Cardiac septum (tissue), 1 donor: ENCODE measurements around the gene GNL2. TPM values are rescaled to one million over a fixed set of nuclear protein-coding genes. Genes with fewer than 3 reads are reported as not detected.

ENCODE experiments used
- DNase-seq: peaks from one replicate; pipeline ENCODE4 v3.0.0-alpha.2; 2020; ENCODE audit warnings: low spot score
- intact Hi-C: fragments of 100-400 bp; cut with DNase I; formaldehyde crosslinking; loops from one replicate; pipeline ENCODE4 v1.14.0; 2022
- long read RNA-seq: library from polyadenylated mRNA; unstranded; transcript quantifications from one replicate; pipeline ENCODE4 v2.0.0, GENCODE V29; 2021
- total RNA-seq: library from RNA; stranded (reverse); fragmentation: NEBNext Ultra II Directional; extraction: Animal tissue kit (Norgen Biotek cat#: 25700); gene quantifications from one replicate; pipeline ENCODE4 v1.2.1, GENCODE V29; 2021
- donor health status: DM: no; HTN: no; CAD: no.

Gene GNL2
- 24.1 TPM for total RNA-seq
- long read RNA-seq, transcript GNL2-201 (16 exons, 2,334 nt): major isoform, 16 of 20 reads
- long read RNA-seq, partial matches to known transcripts: 3 of 20 reads
- long read RNA-seq, other reads (novel, unspliced or antisense): 1 of 20 reads

DNA sequence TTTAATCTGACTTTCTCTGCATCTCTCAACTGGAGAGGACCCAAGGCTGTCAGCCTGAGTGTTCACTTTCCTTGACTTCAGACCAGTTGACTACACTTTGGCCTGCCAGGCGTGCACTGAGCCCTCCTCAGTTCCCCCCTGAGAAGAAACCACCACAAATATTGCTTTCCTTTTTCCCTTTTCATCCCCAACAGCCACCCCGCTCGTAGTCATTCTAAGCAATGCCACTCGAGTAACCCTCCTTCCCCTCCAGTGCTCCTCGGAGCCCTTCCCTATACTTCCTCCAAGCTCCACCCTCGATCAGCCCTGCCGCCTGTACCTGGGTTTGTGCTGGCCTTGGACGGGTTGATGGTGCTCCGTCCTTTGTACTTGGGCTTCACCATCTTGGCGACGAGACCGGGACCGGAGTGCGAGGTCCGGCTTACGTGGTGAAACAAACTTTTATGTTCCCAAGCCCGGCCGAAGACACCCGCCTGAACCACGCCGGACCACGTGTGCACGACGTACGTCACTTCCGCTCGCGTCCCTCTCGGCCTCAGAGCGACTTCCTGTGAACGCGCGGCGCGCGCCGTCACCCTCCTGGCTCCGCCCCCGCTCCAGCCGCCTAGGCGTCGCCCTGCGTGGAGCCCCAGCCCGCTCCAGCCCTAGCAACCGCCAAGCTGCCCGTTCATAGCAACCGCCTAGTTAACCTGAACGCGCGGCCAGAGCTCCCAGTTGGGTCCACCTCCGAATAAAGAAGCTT, at the start of gene GNL2:
TSS of gene GNL2 (minus strand) at position 498 of the 742 bp plus-strand sequence. CDS start at position 383, 115 bp downstream.
- intact Hi-C loops: loop anchor here (1.0 to 10.0 kb wide), 3 partner anchors 41 to 452 kb away; partner anchors contain the start of genes C1orf122, POU3F1, SNIP1 and YRDC

DNA sequence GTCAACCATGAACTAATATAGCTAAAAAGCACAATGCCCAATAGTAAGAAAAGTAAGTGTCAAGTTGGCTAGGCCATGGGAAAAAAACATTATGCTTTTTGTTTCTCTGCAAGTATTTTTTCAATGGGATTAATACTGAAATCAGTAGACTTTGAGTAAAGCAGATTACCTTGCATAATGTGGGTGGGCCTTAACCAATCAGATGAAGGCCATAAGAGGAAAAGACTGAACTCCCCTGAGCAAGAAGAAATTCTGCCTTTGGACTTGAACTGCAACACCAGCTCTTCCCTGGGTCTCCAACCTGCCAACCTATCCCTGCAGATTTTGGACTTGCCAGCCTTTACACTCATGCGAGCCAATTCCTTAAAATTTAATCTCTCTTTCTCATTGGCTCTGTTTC, 45.3 kb upstream of the GNL2 start:
- intact Hi-C loops: no loop called here
- DNase-seq: no peak

More for the DNA sequence above, at the start of gene GNL2:
- peak; percentile 98 for DNase-seq

DNA sequence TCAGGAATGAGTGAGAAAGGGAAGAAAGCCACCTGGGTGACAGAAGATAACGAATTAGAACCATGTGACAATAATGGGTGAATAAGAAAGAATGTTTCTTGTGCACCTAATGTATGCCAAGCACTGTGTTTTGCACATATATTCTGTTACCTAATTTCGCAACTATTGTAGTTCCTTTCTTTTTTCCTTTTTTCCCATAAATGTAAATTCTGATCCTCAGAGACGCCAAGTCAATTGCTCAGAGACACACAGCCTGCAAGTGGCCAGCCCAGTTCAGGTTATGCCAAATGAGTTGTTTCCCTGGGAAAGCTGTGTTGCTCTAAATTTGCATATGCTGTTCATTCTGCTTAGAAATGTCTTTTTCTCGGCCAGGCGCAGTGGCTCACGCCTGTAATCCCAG, 40.7 kb upstream of the GNL2 start:
- no peak for DNase-seq
- intact Hi-C loops: no loop called here

DNA sequence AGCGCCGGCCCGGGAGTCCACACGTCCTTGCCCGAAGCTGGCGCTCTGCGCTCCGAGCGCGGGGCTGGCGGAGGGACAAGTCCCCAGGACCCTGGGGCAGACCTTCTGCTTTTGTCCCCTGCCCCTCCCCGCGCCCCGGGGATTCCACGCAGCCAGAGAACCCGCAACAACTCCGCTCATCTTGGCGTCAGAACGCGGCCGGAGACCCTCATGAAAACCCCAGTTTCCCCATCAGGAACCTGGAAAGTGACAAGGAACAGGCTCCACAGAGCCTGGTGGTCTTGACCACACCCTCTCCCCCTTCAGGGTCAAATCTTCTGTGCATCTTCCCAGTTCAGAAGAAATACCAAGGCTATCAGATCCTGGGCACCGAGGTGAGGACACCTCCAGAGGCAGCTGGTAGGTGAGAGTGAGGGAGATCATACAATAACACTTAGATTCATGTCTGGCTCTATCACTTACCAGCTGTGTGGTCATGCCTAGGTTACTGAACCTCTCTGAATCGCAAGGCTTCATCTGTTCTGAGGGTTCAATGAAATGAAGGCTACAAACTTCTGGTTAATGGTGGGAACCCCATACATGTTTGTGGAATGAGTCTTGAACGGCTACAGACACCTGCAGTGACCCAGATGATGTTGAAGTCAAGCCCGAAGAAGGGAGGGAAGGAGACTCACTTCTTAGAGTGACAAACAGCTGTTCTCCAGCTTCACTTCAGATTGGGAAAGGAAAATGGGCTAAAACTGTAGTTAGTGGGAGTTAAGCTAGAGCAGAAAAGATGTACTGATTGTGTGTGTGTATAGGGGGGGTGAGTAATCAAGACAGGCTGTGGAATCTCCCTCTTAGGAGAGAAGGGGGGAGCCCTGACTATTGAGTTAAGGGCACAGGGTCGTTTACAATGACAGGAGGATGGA, 39.5 kb upstream of the GNL2 start:
- no peak for DNase-seq
- intact Hi-C loops: no loop called here

DNA sequence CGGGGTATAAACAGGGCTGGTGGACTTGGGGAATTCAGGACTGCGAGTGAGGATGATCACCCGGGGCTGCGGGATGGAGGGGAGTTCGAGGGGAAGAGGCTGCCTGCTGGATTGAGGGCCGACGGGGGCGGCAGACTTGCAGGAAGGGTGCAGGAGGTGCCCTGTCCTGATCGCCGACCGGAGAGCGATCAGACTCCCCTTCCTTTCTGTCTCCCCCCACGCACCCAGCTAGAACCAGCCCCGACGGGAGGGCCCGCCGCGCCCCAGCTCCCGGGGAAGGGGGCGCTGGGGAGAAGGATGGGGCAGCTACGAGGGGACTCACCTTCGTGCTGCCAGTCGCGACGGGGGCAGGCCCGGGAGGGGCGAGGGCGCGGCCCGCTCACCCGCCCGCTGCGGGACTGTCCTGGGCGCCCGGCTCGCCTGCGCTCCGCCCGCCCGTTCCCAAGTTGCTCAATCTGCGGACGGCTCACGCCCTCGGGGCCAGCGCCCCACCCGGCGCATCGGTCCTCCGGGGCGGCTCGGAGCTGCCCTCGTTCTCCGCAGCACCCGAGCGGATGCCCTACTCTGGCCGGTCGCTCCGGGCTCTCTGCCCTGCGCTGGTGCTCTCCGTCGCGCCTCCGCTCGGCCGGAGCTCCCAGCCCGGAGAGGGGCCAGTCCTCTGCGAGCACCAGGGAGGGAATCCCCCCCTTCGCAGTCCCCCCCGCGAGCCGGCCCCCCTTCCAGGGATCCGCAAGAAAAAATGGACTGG, 38.7 kb upstream of the GNL2 start, which contains the start of gene RSPO1:
TSS of gene RSPO1 (minus strand) at position 649 of the 748 bp plus-strand sequence. CDS start 5,231 bp downstream, outside the sequence.
- no peak for DNase-seq
- intact Hi-C loops: no loop called here

DNA sequence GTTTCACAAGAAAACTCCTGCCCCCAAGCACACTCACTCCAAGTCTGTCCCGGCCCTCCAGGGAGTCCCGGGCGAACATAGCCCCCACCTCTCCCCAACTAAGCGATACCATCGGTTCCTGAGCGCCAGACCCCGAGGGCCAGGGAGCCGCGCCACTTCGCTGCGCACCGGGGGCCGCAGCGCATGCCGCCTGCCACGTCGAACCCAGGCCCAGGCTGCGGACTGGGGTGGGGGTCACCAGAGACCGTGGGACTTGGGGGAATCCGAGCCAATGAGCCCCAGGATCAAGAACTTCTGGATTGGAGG, 38.2 kb upstream of the GNL2 start:
- intact Hi-C loops: no loop called here
- no peak for DNase-seq

DNA sequence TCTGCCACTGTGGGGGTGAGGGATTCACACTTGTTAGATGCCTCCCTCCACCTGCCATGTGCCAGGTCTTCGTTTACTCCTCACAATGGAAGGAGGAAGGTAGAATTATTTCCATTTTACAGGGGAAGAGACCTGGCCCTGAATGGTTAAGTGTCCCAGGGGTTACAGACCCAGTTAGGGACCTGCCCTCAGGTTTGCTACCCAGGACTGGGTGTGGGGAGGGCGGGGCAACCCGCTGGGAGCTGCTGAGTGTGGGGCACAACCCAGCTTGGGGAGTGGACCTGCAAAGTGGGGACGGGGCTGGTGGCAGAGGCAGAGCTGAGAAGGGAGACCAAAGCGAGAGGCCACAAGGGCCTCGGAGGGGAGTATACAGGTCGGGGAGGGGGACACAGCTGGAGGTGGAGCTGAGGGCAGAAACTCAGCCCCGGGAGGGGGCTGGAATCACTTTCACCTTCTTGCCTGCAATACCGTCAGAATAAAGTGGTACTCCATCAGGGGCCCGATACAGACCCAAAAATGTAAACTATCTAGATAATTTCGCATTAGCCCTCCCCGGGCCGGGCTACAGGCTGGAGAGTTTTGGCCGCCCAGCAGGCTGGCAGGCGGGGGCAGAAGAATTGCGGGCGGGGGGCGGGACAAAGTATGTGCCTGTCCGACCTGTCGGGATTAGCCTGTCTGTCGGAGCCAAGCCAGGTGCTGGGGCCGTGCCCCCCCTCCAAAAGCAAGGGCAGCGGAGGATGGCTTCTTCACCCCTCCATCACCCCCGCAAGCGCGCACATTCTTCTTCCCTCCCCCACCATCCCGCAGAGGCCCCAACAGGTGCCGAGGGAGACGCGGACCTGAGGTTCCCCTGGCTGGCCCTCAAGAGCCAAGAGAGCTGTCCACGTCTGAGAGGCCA, 37.6 kb upstream of the GNL2 start:
- intact Hi-C loops: no loop called here
- DNase-seq: no peak

DNA sequence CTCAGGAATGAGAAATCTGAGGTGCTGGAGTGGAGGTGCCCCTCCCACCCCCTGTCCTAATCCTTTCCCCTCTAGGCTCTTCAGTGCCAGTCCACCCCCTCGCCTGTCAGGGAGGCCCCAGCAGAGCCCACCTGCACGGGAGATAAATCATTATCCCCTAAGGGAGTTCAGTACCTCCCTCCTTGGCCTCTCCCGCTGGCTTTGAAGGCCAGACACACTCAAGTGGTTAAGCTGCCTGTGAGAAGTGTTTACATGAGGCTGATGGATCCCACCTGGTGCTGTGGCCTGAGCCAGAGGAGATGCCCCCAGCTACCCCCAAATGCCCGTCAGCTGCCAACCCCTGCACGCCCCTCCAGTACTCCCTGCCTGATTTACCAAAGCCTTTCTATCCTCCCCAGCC, 35.3 kb upstream of the GNL2 start:
- no peak for DNase-seq
- intact Hi-C loops: no loop called here

DNA sequence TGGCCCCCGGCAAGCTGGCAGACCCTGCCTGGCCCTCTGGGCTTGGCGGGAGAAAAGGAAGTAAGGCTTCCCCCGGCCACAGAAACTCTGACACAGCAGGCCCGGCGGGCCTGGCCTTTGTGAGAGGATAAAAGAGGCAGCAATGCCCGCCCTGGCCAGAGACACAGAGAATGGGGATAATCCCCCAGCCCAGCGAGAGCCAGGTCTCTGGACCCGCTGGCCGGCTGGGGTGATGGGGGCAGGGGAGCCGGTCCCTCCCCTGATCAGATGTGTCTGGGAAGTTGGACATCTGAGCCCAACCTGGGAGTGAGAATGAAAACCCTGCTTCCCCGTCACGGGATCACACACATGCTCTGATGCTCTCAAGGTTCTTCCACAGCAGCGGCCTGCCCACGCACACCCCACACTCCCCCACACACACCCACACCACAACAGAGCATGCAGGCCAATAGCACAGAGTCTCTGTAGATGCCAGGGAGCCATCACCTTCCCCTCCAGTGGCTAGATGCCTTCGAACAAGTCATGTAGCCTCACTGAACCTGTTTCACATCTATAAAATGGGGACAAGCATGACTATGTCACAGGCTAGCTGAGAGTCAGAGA, 34.8 kb upstream of the GNL2 start:
- DNase-seq: no peak
- intact Hi-C loops: no loop called here

DNA sequence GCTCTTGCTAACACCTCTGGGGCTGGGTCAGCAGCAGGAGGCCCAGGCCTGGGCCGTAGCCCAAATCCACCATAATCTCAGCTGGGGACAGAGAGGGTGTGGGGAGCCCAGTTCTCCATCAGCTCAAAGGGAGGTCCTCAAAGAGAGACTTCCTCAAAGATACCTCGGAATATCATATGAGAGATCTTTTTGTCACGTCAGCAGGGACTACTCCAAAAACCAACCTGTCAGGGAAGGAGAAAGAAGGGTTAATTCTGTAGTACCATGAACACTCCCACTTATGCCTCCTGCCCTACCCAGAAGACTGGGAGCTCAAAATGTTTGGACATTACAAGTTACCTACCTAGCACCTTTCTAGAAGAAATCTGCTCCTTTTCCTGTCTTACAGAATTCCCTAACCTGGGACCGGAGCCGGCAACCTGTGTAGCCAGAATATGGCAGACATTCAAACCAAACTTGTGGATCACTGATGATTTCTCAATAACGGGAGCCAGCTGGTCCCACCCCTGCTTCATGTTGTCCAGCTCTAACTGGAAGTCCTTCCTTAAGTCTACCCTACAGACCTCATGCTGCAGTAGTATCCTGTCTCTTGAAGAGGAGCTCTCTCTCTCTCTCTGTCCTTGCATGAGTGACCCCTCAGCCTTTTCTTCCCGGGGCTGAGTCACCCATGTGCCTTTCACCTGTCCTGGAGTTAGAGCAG, 34.1 kb upstream of the GNL2 start:
- DNase-seq: no peak
- intact Hi-C loops: no loop called here

DNA sequence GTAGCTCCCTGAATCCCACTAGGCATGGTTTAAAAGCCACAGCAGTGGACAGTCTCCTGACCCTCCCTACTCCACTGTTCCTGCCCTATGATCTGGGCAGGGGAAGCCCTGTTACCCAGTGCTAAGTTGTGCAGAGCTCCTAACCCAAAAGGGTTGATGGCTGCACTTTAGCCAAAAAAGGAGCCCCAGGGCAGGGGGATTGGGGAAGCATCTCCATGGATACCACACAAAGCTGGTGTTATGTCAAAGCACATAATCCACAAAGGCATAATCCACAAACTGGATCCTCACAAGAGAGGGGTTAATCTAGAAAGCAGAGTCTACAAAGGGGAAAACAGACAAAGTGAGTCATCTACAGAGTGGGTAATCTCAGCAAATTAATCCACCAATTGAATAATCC, 33.3 kb upstream of the GNL2 start:
- no peak for DNase-seq
- intact Hi-C loops: no loop called here

DNA sequence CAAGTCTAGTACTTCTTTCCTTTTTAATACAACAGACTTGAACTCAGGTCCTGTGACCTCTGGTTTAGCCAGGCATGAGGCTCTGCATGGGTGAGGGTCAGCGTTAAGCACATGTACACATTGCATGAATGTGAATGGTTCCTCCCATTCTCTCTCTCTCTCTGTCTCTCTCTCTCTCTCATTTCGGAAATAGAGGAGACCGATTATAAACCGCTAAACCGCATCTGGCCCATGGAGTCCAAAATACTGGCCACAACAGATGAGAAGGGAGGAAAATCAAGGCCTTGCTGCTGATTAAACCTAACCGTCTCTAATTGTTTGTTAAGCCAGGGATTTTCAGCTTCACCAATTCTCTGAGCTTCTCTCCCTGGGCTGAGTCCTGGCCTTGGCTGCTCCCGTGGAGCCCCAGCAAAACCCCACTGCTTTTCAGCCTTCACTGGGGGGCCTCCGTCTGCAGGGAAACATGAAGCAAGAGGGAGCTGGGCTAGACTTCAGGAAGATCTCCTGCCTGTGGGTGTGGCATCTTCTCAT, 32.4 kb upstream of the GNL2 start:
- DNase-seq: no peak
- intact Hi-C loops: no loop called here

DNA sequence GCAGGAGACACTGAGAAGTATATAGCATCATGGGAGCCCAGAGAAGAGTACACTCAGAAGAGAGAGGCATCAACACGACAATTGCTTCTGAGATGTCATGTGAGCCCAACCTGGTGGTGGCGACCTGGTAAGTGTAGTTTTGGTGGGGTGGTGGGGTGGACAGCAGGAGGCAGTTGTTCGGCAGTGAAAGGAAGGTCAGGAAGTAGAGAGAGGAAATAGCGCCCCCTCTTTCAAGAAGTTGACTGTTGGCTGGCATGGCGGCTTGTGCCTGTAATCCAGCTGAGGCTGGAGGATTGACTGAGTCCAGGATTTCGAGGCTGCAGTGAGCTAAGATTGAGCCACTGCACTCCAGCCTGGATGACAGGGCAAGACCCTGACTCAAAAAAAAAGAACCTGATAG, 26.4 kb upstream of the GNL2 start:
- intact Hi-C loops: no loop called here
- no peak for DNase-seq

DNA sequence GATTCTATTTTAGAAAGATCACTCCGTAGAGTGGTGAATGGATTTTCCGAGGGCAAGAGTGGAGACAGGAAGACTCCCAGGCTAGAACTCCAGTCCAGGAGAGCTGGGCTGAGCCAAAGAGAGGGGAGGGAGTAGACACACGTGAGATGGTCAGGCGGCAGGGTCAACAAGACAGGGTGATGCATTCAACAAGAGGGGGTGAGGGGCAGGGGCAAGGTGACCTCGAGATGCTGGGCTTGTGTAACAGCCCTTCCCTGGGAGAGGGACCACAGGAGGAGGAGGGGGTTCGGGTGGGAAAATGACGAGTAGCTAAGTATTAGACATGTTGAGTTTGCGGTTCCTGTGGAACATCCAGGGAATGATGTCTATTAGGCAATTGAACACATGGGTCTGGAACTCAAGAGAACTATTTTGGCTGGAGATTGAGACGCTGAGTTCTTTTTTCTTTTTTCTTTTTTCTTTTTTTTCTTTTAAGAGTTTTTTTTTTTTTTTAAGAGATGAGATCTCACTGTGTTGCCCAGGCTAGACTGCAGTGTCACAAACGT, 25.7 kb upstream of the GNL2 start:
- DNase-seq: no peak
- intact Hi-C loops: no loop called here

DNA sequence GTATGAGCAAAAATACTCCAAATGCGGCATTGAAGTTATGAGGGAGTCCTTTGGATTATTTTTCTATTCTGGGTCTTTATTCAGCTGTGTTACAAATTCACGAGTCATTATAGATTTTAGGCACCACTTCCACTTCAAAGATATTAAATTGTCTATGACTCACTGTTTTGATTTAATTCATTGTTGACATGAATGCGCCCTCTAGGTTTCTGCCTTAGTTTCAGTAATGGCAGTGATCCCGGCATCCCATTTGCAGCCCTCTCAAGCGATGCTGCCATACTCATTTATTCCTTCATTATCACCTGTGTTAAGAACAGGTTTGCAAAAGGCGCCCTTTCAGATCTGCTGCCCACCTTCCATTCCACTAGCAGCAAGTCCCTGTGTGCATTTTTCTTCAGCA, 25.0 kb upstream of the GNL2 start:
- DNase-seq: no peak
- intact Hi-C loops: no loop called here

DNA sequence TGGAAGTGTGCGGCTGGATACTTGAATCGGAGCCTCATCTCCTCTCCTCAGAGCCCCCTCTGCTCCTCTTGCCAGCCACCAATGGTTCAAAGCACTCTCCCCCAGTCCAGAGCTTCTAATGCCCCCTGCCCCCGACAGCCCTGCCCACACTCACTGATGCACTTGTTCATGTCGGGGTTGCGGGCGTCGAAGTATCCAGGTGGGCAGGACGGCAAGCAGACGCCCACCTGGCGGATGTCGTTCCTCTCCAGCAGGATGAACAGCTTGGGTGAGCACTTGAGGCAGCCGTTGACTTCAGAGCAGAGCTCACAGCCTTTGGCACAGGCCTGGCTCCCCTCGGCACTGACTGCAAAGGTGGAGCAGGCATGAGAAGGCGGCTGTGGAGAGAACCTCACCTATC, 20.6 kb upstream of the GNL2 start:
- DNase-seq: no peak
- intact Hi-C loops: no loop called here

DNA sequence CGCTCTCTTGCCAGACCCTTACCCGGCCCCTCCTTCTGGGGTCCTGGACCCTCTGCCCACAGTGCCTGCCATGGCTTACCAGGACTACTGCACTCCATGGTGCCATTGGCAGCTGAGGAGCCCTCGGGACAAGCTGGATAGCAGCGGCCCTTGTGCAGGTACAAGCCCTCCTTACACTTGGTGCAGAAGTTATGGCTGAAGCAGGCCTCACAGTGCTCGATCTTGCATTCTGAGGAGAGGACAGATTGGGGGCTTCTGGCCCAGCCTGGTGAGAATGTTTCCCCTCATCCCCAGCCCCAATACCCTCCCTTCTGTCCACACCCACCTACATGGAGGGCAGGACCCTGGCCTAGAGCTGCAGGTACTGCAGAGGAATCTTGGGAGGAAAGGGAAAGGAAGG, 18.4 kb upstream of the GNL2 start:
- intact Hi-C loops: no loop called here
- no peak for DNase-seq
